GM12878 (cell line): ENCODE data around the gene SLC27A5. TPM values are rescaled to one million over a fixed set of nuclear protein-coding genes. Genes with fewer than 3 reads are reported as not detected.
A peak's percentile ranks its signal among the peaks of the same experiment; 100 is the strongest.

Experiments used
- ATAC-seq: fragments of 200-7000 bp; cut with Tn5 transposase; 3 replicates; pipeline ENCODE4 v1.9.1; 2020; ENCODE audit warnings: mild to moderate bottlenecking, moderate library complexity
- BruUV-seq: library from RNA; stranded (reverse); fragments of 400-500 nt; replicated peaks from 2 replicates; lab custom pipeline; 2021; lab: Mats Ljungman, UMichigan
- CTCF ChIA-PET: fragments of 300-600 bp; sonication (Branson Sonifier 250); formaldehyde crosslinking; extraction: SDS; loops from one replicate; lab custom pipeline; 2021; ENCODE audit warnings: inconsistent platforms; lab: Yijun Ruan, JAX
- POLR2A ChIA-PET: fragments of 350-600 bp; formaldehyde crosslinking; extraction: SDS; loops from one replicate; lab custom pipeline; 2021; ENCODE audit warnings: inconsistent platforms; lab: Charles Lee
- RAD21 ChIA-PET: fragments of 300-600 bp; sonication (Branson Sonifier 250); formaldehyde crosslinking; loops from one replicate; lab custom pipeline; 2023; ENCODE audit warnings: antibody characterized with exemption; ENCODE audit not compliant: unreplicated experiment; lab: Charles Lee
- SMC1A ChIA-PET: fragments of 300-600 bp; sonication (Branson Sonifier 250); formaldehyde crosslinking; loops from one replicate; lab custom pipeline; 2023; ENCODE audit not compliant: unreplicated experiment, uncharacterized antibody; lab: Charles Lee
- DNase-seq: peaks from one replicate; pipeline ENCODE4 v3.0.0-alpha.2; 2011; ENCODE audit warnings: low read depth, low spot score
- FAIRE-seq: peaks from 3 replicates; lab custom pipeline; 2011; peaks lifted over from hg19 to GRCh38; lab: Jason Lieb, UNC
- H2AFZ ChIP-seq: 2 replicates; pipeline ENCODE4 v1.6.0; 2011; ENCODE audit warnings: low read depth, low read length, control low read depth; ENCODE audit not compliant: control insufficient read depth
- H3K27ac ChIP-seq: 2 replicates; pipeline ENCODE4 v1.5.1; 2011; ENCODE audit warnings: control low read depth; ENCODE audit not compliant: control insufficient read depth, insufficient read depth
- H3K27me3 ChIP-seq, 2 experiments: replicated peaks in 1 of 2; 2 replicates each; pipeline versions ENCODE4 v1.6.0 to v1.6.1; 2011; ENCODE audit warnings: low read length in 1 of 2; ENCODE audit not compliant: control insufficient read depth in 2 of 2, insufficient read depth in 2 of 2
- H3K36me3 ChIP-seq, 2 experiments: 2 replicates each; pipeline ENCODE4 v1.5.1; 2011; ENCODE audit warnings: low read length in 1 of 2; ENCODE audit not compliant: control insufficient read depth in 2 of 2, insufficient read depth in 2 of 2
- H3K4me1 ChIP-seq: 2 replicates; pipeline ENCODE4 v1.6.1; 2011; ENCODE audit warnings: mild to moderate bottlenecking, low read length, moderate library complexity, mixed read lengths; ENCODE audit not compliant: control insufficient read depth, insufficient read depth
- H3K4me2 ChIP-seq: 2 replicates; pipeline ENCODE4 v1.6.0; 2011; ENCODE audit warnings: control low read depth; ENCODE audit not compliant: control insufficient read depth, insufficient read depth
- H3K4me3 ChIP-seq: fragments of 200-600 bp; sonication (generic); 2 replicates; pipeline ENCODE4 v1.5.1; 2016
- H3K79me2 ChIP-seq: 2 replicates; pipeline ENCODE4 v1.6.0; 2011; ENCODE audit warnings: low read length; ENCODE audit not compliant: control insufficient read depth, insufficient read depth
- H3K9ac ChIP-seq: 2 replicates; pipeline ENCODE4 v1.8.0; 2011; ENCODE audit warnings: low read length, control low read depth, mixed read lengths; ENCODE audit not compliant: control insufficient read depth, insufficient read depth
- H3K9me3 ChIP-seq: replicated peaks from 3 replicates; pipeline ENCODE4 v1.5.1; 2011; ENCODE audit warnings: mild to moderate bottlenecking, low read length; ENCODE audit not compliant: control insufficient read depth, insufficient read depth
- H4K20me1 ChIP-seq: 2 replicates; pipeline ENCODE4 v1.6.0; 2011; ENCODE audit not compliant: control insufficient read depth, insufficient read depth
- ASH2L ChIP-seq: fragments of 300-600, 200-600 bp; sonication (generic); IDR thresholded peaks from 2 replicates; pipeline ENCODE4 v1.6.1; 2017; ENCODE audit warnings: low read depth, mild to moderate bottlenecking, borderline replicate concordance
- CHD1 ChIP-seq: IDR thresholded peaks from 2 replicates; pipeline ENCODE4 v1.6.1; 2012; ENCODE audit warnings: low read depth, low read length, improper control_type of control experiment
- E2F4 ChIP-seq: IDR thresholded peaks from 2 replicates; pipeline ENCODE4 v1.6.1; 2012; ENCODE audit warnings: low read depth, low read length, improper control_type of control experiment
- FOXM1 ChIP-seq: IDR thresholded peaks from 2 replicates; pipeline ENCODE4 v1.6.1; 2012; ENCODE audit warnings: low read depth, mild to moderate bottlenecking, inconsistent platforms, low read length, moderate library complexity
- GATAD2B ChIP-seq: fragments of 450-650 bp; conservative IDR thresholded peaks from 2 replicates; pipeline ENCODE4 v1.6.1; 2017; ENCODE audit warnings: low read depth, mild to moderate bottlenecking, moderate library complexity
- HDGF ChIP-seq: fragments of 450-650 bp; IDR thresholded peaks from 2 replicates; pipeline ENCODE4 v1.6.1; 2016; ENCODE audit warnings: antibody characterized with exemption
- HSF1 ChIP-seq: fragments of 150-350 bp; IDR thresholded peaks from 2 replicates; pipeline ENCODE4 v1.6.1; 2014; ENCODE audit warnings: mild to moderate bottlenecking, low read depth, low read length
- MLLT1 ChIP-seq: fragments of 450-650 bp; IDR thresholded peaks from 2 replicates; pipeline ENCODE4 v1.6.1; 2016; ENCODE audit warnings: mild to moderate bottlenecking
- MTA2 ChIP-seq: fragments of 450-650 bp; IDR thresholded peaks from 2 replicates; pipeline ENCODE4 v1.6.1; 2016; ENCODE audit warnings: low read depth, mild to moderate bottlenecking, moderate library complexity
- NFYA ChIP-seq: IDR thresholded peaks from 2 replicates; pipeline ENCODE4 v1.6.1; 2011; ENCODE audit warnings: low read depth, mild to moderate bottlenecking, low read length, improper control_type of control experiment, borderline replicate concordance
- POLR2AphosphoS2 ChIP-seq: IDR thresholded peaks from 2 replicates; pipeline ENCODE4 v1.6.1; 2011; ENCODE audit warnings: low read depth, mild to moderate bottlenecking, low read length, improper control_type of control experiment, moderate library complexity
- RB1 ChIP-seq: fragments of 450-650 bp; formaldehyde crosslinking; IDR thresholded peaks from 2 replicates; pipeline ENCODE4 v1.6.1; 2017; ENCODE audit warnings: mild to moderate bottlenecking, borderline replicate concordance
- SIX5 ChIP-seq: IDR thresholded peaks from 2 replicates; pipeline ENCODE4 v1.6.1; 2011; ENCODE audit warnings: mild to moderate bottlenecking, low read depth, low read length, moderate library complexity; ENCODE audit not compliant: severe bottlenecking
- SMARCA5 ChIP-seq: fragments of 450-650 bp; IDR thresholded peaks from 2 replicates; pipeline ENCODE4 v1.6.1; 2017; ENCODE audit warnings: mild to moderate bottlenecking
- SREBF2 ChIP-seq: IDR thresholded peaks from 2 replicates; pipeline ENCODE4 v1.6.1; 2012; ENCODE audit warnings: mild to moderate bottlenecking, low read length
- SUZ12 ChIP-seq: fragments of 200-600 bp; sonication (generic); IDR thresholded peaks from one replicate; pipeline ENCODE4 v1.6.1; 2018; ENCODE audit warnings: antibody characterized with exemption, mild to moderate bottlenecking; ENCODE audit not compliant: unreplicated experiment
- WRNIP1 ChIP-seq: IDR thresholded peaks from 2 replicates; pipeline ENCODE4 v1.6.1; 2011; ENCODE audit warnings: low read depth, low read length, improper control_type of control experiment, borderline replicate concordance
- ZNF217 ChIP-seq: fragments of 450-650 bp; IDR thresholded peaks from 2 replicates; pipeline ENCODE4 v1.6.1; 2017; ENCODE audit warnings: antibody characterized with exemption, mild to moderate bottlenecking
- ZZZ3 ChIP-seq: IDR thresholded peaks from 2 replicates; pipeline ENCODE4 v1.6.1; 2011; ENCODE audit warnings: low read depth; ENCODE audit not compliant: control insufficient read depth, insufficient read length
- WGBS: methylation state at CpG from one replicate; pipeline ENCODE4 v1.1.6; 2016; ENCODE audit warnings: low lambda C conversion rate; ENCODE audit not compliant: insufficient replicate concordance, insufficient coverage; ENCODE audit errors: missing lambda C conversion rate; 5-methylcytosine and 5-hydroxymethylcytosine counted together
- in situ Hi-C: fragments of 300-500 bp; cut with MboI; formaldehyde crosslinking; loops from 9 replicates; pipeline ENCODE4 v1.14.3; 2018; ENCODE audit warnings: mixed read lengths
- intact Hi-C: fragments of 100-400 bp; cut with micrococcal nuclease; formaldehyde crosslinking; loops from one replicate; pipeline ENCODE4 v1.14.2; 2022; ENCODE audit not compliant: unreplicated experiment
- polyA plus RNA-seq, 11 experiments: library from polyadenylated mRNA; depleted of rRNA in 4 of 11; unstranded in 6 of 11; stranded (reverse) in 5 of 11; fragments of >200 nt; fragmentation: Nextera tagmentation in 4 of 11; fragmentation: Illumina TruSeq in 1 of 11; extraction: Ambion mirVana in 4 of 11; extraction: Trizol in 1 of 11; gene quantifications; 1 replicate in 1 of 11; 2 replicates in 10 of 11; pipeline versions ENCODE4 v1.2.1 to v1.2.3, GENCODE V29; 2011 to 2016; ENCODE audit warnings: inconsistent platforms in 2 of 11, missing spikeins in 2 of 11, low read depth in 1 of 11
- total RNA-seq, 4 experiments: library from RNA; depleted of rRNA in 3 of 4; stranded (reverse); fragments of >200 nt in 3 of 4; fragmentation: Illumina TruSeq in 1 of 4; extraction: Trizol in 1 of 4; gene quantifications; 2 replicates each; pipeline versions ENCODE4 v1.2.1 to v1.2.3, GENCODE V29; 2013 to 2021

Gene SLC27A5
- total and polyA plus RNA-seq, 10 of the 15 experiments (the other 5 are each of a cell fraction or from before 2014, with no cell fraction given) = 21.2 to 127 (median 31.8) TPM

- TF ChIP-seq HSF1 (peak; percentile 61; the same call in 1 of the 2 replicates), WRNIP1 (peak; percentile 84; the same call in 1 of the 2 replicates), FOXM1 (peak; percentile 77)
Measured at GRCh38 chr19:58519355-58520256, 7.8 kb upstream of the SLC27A5 start, which contains the start of gene ZBTB45 (continued).

- intact Hi-C loops = loop anchor here (1.0 to 5.0 kb wide), 4 partner anchors 43 to 192 kb away; partner anchors contain the start of genes MZF1, ZNF446, ZNF837 and ZSCAN22
- Histone ChIP-seq H3K79me2 (peaks cover 39% of the 10 kb centered on the region), H2AFZ (peak overlapping the region; percentile 49), H4K20me1 (no peaks in the 10 kb centered on the region), H3K27me3 (no peaks in the 10 kb centered on the region), H3K27ac (peak overlapping the region; percentile 88), H3K4me1 (peaks cover 23% of the 10 kb centered on the region), H3K9ac (peak overlapping the region; percentile 90), H3K4me2 (peak overlapping the region; percentile 60), H3K36me3 (peaks cover 0 to 8% of the 10 kb centered on the region in 2 experiments; a peak in 3 of 4 replicates), H3K4me3 (peak overlapping the region; percentile 89), H3K9me3 (no peaks in the 10 kb centered on the region)
- RAD21 ChIA-PET = interaction anchor here (0.6 to 4.0 kb wide), 4 partner anchors 35 to 137 kb away, joined by 3 to 50 read pairs (median 14); no protein-coding TSS in a partner anchor
- CTCF ChIA-PET = interaction anchor here (0.9 to 4.2 kb wide), 11 partner anchors 14 to 781 kb away, joined by 3 to 67 read pairs (median 14); partner anchors contain the start of genes CHMP2A, ZNF497 and ZSCAN22
- ATAC-seq = peak; percentile 18
- in situ Hi-C loops = no loop called here
- no peak for DNase-seq
- SMC1A ChIA-PET = interaction anchor here (1.2 to 3.6 kb wide), 5 partner anchors 20 to 1019 kb away, joined by 3 to 43 read pairs (median 3); partner anchors contain the start of gene ZNF773
- no TSS peak for BruUV-seq
- 0% methylated on average over 14 of the region's 14 CpGs for WGBS
- FAIRE-seq = no peak
- POLR2A ChIA-PET = interaction anchor here (0.7 to 3.0 kb wide), 7 partner anchors 30 to 241 kb away, joined by 3 to 16 read pairs (median 5); partner anchors contain the start of genes CHMP2A and UBE2M
- TF ChIP-seq HDGF = no peak
- no peak for TF ChIP-seq ASH2L
- TF ChIP-seq E2F4 = no peak
- no peak for TF ChIP-seq SIX5
- TF ChIP-seq POLR2AphosphoS2 = no peak
- TF ChIP-seq MTA2 = no peak
- no peak for TF ChIP-seq ZNF217
- no peak for TF ChIP-seq ZZZ3
- no peak for TF ChIP-seq NFYA
- TF ChIP-seq GATAD2B = no peak
- no peak for TF ChIP-seq CHD1
- no peak for TF ChIP-seq RB1
- TF ChIP-seq SREBF2 = no peak
- TF ChIP-seq SMARCA5 = peak; percentile 13; the same call in 1 of the 2 replicates
- no peak for TF ChIP-seq SUZ12
- no peak for TF ChIP-seq MLLT1
Measured at GRCh38 chr19:58519087-58519354, 7.2 kb upstream of the SLC27A5 start.
